Stimulated activated CD8-positive, alpha-beta memory T cell treated with anti-CD3 and anti-CD28 coated beads, Interleukin-15, amount 100 ng/mL, for 1 hour (primary cell): ENCODE measurements around the gene CHAF1B.

ENCODE experiments used
- DNase-seq: peaks from one replicate; pipeline ENCODE4 v3.0.0-alpha.2; 2020; ENCODE audit warnings: low read depth

CHAF1B gene

GRCh38 chr21:36428761-36429432 is 43.7 kb downstream of the CHAF1B start:
- DNase-seq: no peak

GRCh38 chr21:36429947-36430546 is 44.9 kb downstream of the CHAF1B start:
- DNase-seq: peak; percentile 49

DNA sequence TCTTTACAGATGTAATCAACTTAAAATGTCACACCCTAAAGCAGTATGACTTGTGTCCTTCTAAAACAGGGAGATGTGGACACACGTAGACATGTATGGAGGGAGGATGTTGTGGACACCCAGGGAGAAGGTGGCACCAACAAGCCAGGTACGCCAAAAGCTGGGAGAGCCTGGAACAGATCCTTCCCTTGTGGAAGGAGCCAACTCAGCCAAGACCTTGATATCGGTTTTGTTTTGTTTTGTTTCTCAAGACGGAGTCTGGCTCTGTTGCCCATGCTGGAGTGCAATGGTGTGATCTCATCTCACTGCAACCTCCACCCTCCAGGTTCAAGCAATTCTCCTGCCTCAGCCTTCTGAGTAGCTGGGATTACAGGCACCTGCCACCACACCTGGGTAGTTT is 45.6 kb downstream of the CHAF1B start:
- DNase-seq: no peak

DNA sequence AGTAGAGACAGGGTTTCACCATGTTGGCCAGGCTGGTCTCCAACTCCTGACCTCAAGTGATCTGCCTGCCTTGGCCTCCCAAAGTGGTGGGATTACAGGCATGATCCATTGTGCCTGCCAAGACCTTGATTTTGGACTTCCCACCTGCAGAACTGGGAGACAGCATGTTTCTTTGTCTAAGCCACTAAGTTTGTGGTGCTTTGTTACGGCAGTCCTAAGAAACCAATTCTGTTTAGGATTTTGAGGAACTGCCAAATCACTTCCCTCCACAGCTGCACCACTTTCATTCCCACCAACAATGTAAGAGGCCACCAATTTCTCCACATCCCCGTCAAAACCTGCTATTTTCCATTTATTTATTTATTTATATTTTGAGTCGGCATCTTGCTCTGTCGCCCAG is 46.1 kb downstream of the CHAF1B start:
- DNase-seq: no peak

DNA sequence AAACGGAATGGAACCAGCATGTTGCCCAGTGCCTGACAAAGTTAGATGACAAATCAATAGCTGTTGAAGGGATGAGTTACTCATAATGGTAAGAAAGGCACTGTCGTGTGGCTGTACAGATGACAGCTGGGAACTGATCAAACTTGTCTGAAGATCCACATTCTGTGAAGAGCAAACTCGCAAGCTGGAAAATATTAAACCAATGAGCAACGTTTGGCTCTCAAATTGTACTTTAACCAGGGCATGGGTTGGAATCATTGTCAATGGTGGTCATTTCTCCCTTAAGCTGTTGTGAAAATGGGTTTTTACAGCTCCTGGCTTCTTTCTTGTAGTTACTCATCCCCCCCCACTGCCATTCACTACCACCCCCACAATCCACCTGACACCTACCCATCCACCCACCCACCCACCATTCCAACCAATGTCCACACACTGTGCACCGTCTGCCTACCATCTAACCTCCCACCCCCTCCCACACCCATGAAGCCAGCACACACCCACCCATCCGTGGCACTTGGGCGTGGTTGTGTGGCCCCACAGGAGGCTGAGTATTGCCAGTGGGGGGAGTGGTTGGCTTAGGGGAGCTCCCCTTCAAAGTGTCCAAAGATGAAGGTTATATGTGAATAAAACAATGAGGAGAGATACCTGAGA is 48.0 kb downstream of the CHAF1B start:
- DNase-seq: no peak

- no peak for DNase-seq
These were observed 49.0 kb downstream of the CHAF1B start for GRCh38 chr21:36434144-36434543.

- no peak for DNase-seq
These were observed 51.9 kb downstream of the CHAF1B start for GRCh38 chr21:36436829-36437744.

DNA sequence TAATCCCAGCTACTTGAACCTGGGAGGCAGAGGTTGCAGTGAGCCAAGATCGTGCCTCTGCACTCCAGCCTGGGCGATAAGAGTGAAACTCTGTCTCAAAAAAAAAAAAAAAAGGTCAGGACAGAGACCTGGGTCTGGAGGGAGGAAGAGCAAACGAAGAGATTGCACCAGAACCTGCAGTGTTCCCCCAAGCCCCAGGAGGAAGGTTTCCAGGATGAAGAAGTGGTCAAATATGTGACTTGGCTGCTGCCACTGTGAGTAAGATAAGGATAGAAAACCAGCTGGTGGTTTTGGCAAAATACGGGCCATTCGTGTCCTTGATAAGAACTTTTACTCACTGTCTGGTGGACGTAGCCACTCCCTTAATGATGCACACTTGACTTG is 52.5 kb downstream of the CHAF1B start:
- no peak for DNase-seq

- DNase-seq: no peak
These were observed 56.5 kb downstream of the CHAF1B start for GRCh38 chr21:36441715-36442114.

GRCh38 chr21:36446301-36446700 is 61.1 kb downstream of the CHAF1B start:
- DNase-seq: no peak

- DNase-seq: no peak
These were observed 65.3 kb downstream of the CHAF1B start for GRCh38 chr21:36450511-36450910.

GRCh38 chr21:36451506-36451905 is 66.3 kb downstream of the CHAF1B start:
- no peak for DNase-seq

GRCh38 chr21:36452281-36452825 is 67.2 kb downstream of the CHAF1B start:
- DNase-seq: no peak

DNA sequence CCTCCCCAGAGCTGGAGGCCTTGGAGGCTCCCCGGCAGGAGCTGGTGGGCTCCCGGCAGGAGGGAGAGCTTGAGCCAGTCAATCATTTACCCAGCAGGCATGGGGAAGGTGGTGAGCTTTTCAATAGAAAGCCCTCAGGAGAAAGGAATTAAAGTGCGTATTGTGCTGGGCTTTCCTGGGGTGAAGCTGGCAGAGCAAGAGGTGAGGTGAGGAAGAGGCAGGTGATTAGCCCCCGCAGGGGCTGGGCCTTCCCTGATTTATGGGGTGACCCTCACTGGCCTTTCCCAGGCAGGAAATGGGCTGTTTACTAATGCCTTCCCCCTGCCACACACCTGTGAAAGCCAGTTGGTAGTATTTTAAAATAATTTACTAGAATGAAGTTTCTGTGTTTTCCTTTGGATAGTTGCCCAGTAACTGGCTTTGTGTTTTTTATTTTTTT is 68.9 kb downstream of the CHAF1B start:
- DNase-seq: no peak

DNA sequence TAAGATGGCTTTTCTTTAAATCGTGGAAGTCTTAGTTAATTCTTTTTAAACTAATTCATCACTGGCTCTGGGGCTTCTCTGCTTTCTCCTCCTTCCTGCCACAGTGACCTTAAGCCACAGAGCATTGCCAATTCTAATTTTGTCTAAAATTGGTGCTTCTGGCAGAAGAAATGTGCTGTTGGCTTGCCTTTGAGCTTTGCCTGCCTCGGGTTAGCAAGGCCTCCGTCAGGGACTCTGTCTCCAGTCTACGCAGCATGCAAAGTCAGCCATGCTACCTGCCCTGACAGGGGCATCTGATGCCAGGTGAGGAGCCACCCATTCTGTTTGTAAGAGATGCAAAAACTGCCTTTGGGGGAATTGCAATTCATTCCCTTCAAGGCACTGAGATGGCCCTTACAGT is 69.5 kb downstream of the CHAF1B start:
- no peak for DNase-seq

GRCh38 chr21:36456729-36457414 is 71.7 kb downstream of the CHAF1B start:
- DNase-seq: no peak

DNA sequence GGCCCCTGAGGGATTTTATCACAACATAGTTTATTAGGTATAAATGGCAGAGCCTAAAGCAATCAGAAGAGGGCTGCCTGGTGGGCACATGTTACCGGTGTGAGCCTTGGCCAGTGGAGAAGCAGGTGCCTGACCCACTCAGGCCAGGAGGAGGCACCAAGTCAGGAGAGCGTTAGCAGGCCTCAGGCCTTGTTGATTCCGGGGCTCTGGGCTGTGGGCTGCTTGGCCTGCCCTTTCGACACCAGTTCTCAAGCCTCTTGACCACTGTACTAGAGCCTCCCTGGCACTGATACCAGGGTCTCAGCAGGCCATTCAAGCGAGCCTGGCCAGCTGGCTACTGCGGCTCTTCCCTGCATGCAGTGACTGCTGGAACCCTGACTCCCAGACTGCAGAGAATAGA is 73.9 kb downstream of the CHAF1B start:
- DNase-seq: no peak

GRCh38 chr21:36460866-36461265 is 75.7 kb downstream of the CHAF1B start:
- DNase-seq: no peak

- no peak for DNase-seq
These were observed 76.2 kb downstream of the CHAF1B start for GRCh38 chr21:36461277-36461917.

DNA sequence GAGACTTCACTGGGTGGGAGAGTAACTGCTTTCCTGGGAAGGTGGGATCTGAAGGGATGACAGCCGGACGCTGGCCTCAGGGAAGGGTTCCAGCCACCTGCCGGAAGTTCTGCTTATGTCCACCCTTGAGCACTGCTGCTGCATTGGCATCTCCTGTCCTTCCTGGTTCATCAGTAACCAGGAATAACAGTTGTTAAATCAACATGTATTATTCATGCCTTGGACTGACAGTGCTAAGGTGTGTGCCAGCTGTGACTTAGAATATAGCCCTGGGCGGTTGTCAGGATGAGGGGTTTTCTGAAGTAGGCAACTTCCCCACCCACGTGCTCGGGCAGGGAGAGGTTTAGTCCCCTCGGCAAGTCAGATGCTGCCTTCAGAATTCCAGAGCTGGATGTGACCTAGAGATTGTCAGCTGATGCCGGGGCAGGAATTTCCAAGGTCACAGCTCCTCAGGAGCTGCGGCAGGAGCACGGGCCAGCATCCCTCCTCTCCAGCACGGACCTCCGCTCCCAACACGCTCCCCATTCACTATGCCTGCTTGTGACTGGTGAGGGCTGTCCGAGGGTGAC is 76.8 kb downstream of the CHAF1B start:
- no peak for DNase-seq

GRCh38 chr21:36463204-36463603 is 78.0 kb downstream of the CHAF1B start:
- no peak for DNase-seq
